ENCODE measurements around the gene PPP1R13B. TPM values are rescaled to one million over a fixed set of nuclear protein-coding genes. Genes with fewer than 3 reads are reported as not detected.

The PPP1R13B gene
- total RNA-seq, 1 donor from 2014 or later, result 63.9 TPM

DNA sequence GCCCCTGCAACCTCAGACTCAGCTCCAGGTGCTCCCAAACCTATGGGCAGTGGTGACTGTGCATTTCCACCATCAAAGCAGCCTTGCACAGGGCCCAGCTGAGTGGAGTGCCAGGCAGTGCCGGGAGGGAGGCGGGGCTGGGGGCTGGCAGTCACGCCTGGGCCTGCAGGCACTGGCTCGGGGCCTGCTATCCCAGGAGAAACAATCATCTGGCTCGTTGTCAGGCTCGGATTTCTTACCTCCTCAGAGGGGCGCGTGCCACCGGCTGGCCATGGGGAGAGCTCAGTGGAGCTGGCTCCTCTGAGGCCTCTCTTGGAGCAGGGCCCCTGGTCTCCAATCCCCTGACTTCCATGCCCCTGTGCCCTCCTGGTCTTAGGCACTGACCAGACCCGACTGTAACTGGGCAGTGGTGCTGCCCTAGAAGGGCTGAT is 20.2 kb upstream of the PPP1R13B start:
- H3K9me3 Mint-ChIP-seq (ENCODE audit: unreplicated experiment), result no peaks in the 10 kb centered on the region
- H3K4me3 Mint-ChIP-seq (ENCODE audit: unreplicated experiment), result no peak overlapping the region
- DNase-seq (ENCODE audit: low spot score), result no peak
- peaks cover 10% of the 10 kb centered on the region for H3K27me3 Mint-ChIP-seq (ENCODE audit: unreplicated experiment)
- no peaks in the 10 kb centered on the region for H3K36me3 Mint-ChIP-seq (ENCODE audit: low read depth, unreplicated experiment)
- H3K4me1 Mint-ChIP-seq (ENCODE audit: unreplicated experiment), result peaks cover 5% of the 10 kb centered on the region
- TF ChIP-seq, protein P1, sequence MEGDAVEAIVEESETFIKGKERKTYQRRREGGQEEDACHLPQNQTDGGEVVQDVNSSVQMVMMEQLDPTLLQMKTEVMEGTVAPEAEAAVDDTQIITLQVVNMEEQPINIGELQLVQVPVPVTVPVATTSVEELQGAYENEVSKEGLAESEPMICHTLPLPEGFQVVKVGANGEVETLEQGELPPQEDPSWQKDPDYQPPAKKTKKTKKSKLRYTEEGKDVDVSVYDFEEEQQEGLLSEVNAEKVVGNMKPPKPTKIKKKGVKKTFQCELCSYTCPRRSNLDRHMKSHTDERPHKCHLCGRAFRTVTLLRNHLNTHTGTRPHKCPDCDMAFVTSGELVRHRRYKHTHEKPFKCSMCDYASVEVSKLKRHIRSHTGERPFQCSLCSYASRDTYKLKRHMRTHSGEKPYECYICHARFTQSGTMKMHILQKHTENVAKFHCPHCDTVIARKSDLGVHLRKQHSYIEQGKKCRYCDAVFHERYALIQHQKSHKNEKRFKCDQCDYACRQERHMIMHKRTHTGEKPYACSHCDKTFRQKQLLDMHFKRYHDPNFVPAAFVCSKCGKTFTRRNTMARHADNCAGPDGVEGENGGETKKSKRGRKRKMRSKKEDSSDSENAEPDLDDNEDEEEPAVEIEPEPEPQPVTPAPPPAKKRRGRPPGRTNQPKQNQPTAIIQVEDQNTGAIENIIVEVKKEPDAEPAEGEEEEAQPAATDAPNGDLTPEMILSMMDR (IDR thresholded peaks at IDR 0.05; ENCODE audit: unreplicated experiment), result no peak
- no peak overlapping the region for H3K27ac Mint-ChIP-seq (ENCODE audit: unreplicated experiment)

DNA sequence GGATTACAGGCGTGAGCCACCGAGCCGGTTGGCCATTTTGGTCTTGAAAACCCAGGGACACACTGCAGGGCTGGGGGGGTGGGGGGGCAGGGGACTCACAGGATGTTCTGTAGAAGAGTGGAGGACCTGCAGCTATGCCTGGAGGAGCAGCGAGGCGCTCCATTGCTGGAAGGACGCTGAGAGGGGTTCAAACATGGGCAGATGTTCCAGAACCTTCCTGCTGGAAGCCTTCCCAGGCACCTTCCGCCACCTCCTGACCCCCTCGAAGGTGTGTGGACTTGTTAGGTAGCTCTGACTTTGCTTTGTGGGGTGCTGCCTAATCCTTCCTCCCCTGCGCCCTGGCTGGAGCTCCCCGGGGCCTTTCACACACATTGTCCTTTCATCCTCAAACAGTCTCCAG is 19.6 kb upstream of the PPP1R13B start:
- H3K27ac Mint-ChIP-seq (ENCODE audit: unreplicated experiment), result no peak overlapping the region
- no peaks in the 10 kb centered on the region for H3K36me3 Mint-ChIP-seq (ENCODE audit: low read depth, unreplicated experiment)
- TF ChIP-seq, protein P1 (IDR thresholded peaks at IDR 0.05; ENCODE audit: unreplicated experiment), result no peak
- H3K27me3 Mint-ChIP-seq (ENCODE audit: unreplicated experiment), result peaks cover 10% of the 10 kb centered on the region
- no peaks in the 10 kb centered on the region for H3K9me3 Mint-ChIP-seq (ENCODE audit: unreplicated experiment)
- H3K4me1 Mint-ChIP-seq (ENCODE audit: unreplicated experiment), result no peaks in the 10 kb centered on the region
- no peak overlapping the region for H3K4me3 Mint-ChIP-seq (ENCODE audit: unreplicated experiment)
- DNase-seq (ENCODE audit: low spot score), result no peak

GRCh38 chr14:103863245-103863644 is 15.9 kb upstream of the PPP1R13B start:
- no peaks in the 10 kb centered on the region for H3K4me1 Mint-ChIP-seq (ENCODE audit: unreplicated experiment)
- no peaks in the 10 kb centered on the region for H3K9me3 Mint-ChIP-seq (ENCODE audit: unreplicated experiment)
- H3K36me3 Mint-ChIP-seq (ENCODE audit: low read depth, unreplicated experiment), result no peaks in the 10 kb centered on the region
- no peak for DNase-seq (ENCODE audit: low spot score)
- no peak overlapping the region for H3K27ac Mint-ChIP-seq (ENCODE audit: unreplicated experiment)
- TF ChIP-seq, protein P1 (IDR thresholded peaks at IDR 0.05; ENCODE audit: unreplicated experiment), result no peak
- no peak overlapping the region for H3K4me3 Mint-ChIP-seq (ENCODE audit: unreplicated experiment)
- peaks cover 6% of the 10 kb centered on the region for H3K27me3 Mint-ChIP-seq (ENCODE audit: unreplicated experiment)

DNA sequence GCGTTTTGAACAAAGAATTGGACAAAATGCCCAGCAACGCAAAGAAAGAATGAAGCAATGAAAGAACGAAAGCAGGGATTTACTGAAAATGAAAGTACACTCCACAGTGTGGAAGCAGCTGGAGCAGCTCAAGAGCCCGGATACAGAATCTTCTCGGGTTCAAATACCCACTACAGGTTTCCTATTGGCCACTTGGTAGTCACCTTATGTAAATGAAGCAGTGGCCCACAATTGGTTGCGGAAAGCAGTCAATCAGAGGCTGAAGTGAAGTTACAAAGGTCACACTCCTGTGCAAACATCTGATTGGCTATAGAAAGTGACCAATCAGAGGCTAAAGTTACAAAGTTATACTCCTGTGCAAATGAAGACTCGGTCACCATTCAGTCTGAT is 15.0 kb upstream of the PPP1R13B start:
- H3K27me3 Mint-ChIP-seq (ENCODE audit: unreplicated experiment), result peaks cover 4% of the 10 kb centered on the region
- DNase-seq (ENCODE audit: low spot score), result no peak
- H3K4me3 Mint-ChIP-seq (ENCODE audit: unreplicated experiment), result no peak overlapping the region
- peaks cover 1% of the 10 kb centered on the region for H3K4me1 Mint-ChIP-seq (ENCODE audit: unreplicated experiment)
- H3K36me3 Mint-ChIP-seq (ENCODE audit: low read depth, unreplicated experiment), result no peaks in the 10 kb centered on the region
- H3K9me3 Mint-ChIP-seq (ENCODE audit: unreplicated experiment), result no peaks in the 10 kb centered on the region
- no peak overlapping the region for H3K27ac Mint-ChIP-seq (ENCODE audit: unreplicated experiment)
- TF ChIP-seq, protein P1 (IDR thresholded peaks at IDR 0.05; ENCODE audit: unreplicated experiment), result no peak

- TF ChIP-seq, protein P1 (IDR thresholded peaks at IDR 0.05; ENCODE audit: unreplicated experiment), result no peak
- Mint-ChIP-seq H3K27me3 (ENCODE audit: unreplicated experiment) (peaks cover 4% of the 10 kb centered on the region), H3K4me1 (ENCODE audit: unreplicated experiment) (peaks cover 7% of the 10 kb centered on the region), H3K27ac (ENCODE audit: unreplicated experiment) (no peak overlapping the region), H3K4me3 (ENCODE audit: unreplicated experiment) (no peak overlapping the region), H3K9me3 (ENCODE audit: unreplicated experiment) (no peaks in the 10 kb centered on the region), H3K36me3 (ENCODE audit: low read depth, unreplicated experiment) (no peaks in the 10 kb centered on the region)
- no peak for DNase-seq (ENCODE audit: low spot score)
Observed at GRCh38 chr14:103861413-103862392, 14.3 kb upstream of the PPP1R13B start.

All from endothelial cell (in vitro differentiated cells).